ENCODE measurements around the gene SENP7.
A peak's percentile ranks its signal among the peaks of the same experiment; 100 is the strongest.
"Not testable (repeated sequence)": the region's sequence is repeated elsewhere in the genome, so short reads cannot be mapped to it uniquely, and the experiment has no call there.

SENP7 gene

DNA sequence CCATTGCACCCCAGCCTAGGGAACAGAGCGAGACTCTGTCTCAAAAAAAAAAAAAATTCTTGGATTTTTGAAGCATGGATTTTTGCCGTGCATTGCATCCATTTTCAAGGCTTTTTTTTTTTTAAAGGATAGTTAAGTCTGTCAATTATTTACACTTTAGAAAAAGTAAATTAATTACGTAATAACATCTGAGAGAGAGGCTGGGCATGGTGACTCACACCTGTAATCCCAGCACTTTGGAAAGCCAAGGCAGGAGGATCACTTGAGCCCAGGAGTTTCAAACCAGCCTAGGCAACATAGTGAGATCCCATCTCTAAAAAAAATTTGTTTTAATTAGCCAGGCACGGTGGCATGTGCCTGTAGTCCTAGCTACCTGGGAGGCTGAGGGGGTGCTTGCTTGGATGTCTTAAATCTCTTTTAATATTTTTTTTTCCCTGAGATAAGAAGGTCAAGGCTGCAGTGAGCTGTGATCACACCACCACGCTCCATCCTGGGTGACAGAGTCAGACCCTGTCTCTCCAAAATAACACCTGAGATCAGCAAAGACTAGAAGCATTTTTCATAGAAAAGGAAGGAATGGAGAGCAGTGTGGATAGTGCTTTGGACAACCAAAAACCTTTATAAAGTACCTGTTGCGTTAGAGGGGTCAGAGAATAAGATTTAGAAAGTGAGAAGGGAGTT, 6.8 kb upstream of the SENP7 start:
- DNase-seq = no peak

- DNase-seq = peak; percentile 59
These were observed 5.4 kb upstream of the SENP7 start for GRCh38 chr3:101518421-101518871.

- DNase-seq = no peak
These were observed 491 bp upstream of the SENP7 start for GRCh38 chr3:101513419-101513986.

GRCh38 chr3:101512396-101512645, 691 bp downstream of the SENP7 start:
- DNase-seq = no peak

DNA sequence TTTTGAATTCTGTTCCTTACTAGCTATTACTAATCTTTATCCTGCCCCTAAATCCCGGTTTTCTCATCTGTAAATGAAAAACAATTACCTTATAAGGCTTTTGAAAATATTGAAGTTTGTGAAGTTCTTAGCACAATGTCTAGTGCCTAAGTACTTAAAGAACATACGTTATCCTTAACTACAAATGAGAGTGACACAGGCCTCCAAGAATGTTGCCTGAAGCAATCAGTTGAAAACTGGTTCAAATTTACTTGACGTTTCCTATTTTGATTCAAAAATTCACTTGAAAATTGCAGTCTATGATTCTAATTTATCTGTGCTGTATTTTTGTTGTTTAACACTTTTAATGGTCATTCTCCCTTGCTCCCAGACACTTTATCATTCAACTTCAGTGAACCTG, 3.2 kb downstream of the SENP7 start:
- DNase-seq = no peak

GRCh38 chr3:101509281-101509680, 3.7 kb downstream of the SENP7 start:
- DNase-seq = no peak

DNA sequence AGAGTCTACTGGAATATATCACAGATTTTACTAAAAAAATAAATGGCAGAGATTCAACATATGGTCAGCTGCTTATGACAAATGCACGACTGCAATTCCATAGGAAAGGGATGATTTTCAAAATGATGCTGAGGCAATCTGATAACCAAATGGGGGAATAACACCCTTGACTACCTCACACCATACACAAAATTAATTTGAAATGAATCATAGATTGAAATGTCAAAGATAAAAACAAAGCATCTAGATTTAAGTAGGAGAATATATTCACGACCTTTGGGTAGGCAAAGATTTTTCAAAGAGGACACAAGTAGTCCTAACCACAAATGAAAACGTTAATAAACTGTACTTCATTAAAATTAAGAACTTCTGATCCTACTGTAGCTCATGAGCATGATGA, 11.2 kb downstream of the SENP7 start:
- DNase-seq = no peak

DNA sequence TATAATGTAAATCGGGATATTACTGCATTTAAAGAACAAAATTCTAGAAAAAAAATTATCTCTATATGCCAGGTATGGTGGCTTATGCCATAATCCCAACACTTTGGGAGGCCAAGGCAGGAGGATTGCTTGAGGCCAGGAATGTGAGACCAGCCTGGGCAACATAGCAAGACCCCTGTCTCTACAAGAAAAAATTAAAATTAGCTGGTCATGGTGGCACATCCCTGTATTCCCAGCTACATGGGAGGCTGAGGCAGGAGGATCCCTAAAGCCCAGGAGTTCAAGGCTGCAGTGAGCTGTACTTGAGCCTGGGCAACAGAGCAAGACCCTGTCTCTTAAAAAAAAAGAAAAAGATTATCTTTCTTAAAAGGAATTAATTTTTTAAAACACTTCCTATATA, 12.8 kb downstream of the SENP7 start:
- no peak for DNase-seq

DNA sequence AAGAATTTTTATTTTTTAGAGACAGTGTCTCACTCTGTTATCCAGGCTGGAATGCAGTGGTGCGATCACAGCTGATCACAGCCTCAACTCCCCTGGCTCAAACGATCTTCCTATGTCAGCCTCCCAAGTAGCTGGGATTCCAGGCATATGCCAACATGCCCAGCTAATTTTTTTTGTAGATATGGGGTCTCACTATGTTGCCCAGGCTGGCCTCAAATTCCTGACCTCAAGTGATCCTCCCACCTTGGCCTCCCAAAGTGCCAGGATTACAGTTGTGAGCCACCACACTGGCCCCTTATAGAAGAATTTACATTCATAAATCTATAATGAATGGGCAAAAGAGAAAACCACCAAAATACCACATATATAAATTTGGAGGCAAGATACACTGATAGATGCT, 15.2 kb downstream of the SENP7 start:
- DNase-seq = no peak

DNA sequence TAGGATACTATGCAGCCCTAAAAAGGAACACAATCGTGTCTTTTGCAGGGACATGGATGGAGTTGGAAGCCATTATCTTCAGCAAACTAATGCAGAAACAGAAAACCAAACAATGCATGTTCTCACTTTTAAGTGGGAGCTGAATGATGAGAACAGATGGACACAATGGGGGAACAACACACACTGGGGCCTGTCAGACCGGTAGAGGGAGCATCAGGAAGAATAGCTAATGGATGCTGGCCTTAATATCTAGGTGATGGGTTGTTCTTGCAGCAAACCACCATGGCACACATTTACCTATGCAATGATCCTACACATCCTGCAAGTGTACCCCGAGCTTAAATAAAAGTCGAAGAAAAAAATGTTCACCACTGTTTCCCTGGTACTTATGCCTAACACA, 17.5 kb downstream of the SENP7 start:
- DNase-seq = no peak

DNA sequence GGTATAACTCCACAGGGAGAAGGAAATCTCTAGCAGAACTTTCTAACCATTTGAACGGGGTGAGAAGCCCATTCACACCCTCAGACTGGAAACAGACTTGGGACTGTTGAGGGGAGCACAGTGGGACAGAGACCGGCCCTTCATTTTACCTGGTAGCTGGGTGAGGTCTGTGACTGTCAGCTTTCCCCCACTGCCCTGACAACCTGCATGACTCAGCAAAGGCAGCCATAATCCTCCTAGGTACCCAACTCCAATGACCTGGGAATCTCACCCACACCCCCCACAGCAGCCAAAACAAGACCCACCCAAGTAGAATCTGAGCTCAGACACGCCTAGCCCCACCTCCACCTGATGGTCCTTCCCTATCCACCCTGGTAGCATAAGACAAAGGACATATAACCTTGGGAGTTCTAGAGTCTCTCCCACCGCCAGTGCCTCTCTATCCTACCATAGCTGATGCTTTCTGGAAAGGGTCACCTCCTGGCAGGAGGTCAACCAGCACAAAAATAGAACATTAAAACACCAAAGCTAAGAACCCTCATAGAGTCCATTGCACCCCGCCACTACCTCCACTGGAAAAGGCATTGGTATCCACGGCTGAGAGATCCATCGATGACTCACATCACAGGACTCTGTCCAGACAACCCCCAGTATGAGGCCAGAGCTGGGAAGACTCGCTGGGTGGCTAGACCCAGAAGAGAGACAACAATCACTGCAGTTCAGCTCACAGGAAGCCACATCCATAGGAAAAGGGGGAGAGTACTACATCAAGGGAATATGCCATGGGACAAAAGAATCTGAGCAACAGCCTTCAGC, 28.0 kb downstream of the SENP7 start:
- DNase-seq = no peak

DNA sequence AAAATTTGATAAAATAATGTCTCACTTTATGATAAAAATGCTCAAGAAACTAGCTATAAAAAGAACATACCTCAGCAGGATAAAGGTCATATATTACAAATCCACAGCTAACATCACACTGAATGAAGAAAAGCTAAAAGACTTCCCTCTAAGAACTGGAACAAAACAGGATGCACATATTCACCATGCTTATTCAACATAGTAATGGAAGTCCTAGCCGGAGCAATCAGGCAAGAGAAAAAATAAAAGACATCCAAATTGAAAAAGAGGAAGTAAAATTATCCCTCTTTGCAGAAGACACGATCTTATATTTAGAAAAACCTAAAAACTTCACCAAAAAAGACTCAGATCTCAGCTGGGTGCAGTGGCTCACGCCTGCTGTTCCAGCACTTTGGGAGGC, 34.0 kb downstream of the SENP7 start:
- DNase-seq = no peak

DNA sequence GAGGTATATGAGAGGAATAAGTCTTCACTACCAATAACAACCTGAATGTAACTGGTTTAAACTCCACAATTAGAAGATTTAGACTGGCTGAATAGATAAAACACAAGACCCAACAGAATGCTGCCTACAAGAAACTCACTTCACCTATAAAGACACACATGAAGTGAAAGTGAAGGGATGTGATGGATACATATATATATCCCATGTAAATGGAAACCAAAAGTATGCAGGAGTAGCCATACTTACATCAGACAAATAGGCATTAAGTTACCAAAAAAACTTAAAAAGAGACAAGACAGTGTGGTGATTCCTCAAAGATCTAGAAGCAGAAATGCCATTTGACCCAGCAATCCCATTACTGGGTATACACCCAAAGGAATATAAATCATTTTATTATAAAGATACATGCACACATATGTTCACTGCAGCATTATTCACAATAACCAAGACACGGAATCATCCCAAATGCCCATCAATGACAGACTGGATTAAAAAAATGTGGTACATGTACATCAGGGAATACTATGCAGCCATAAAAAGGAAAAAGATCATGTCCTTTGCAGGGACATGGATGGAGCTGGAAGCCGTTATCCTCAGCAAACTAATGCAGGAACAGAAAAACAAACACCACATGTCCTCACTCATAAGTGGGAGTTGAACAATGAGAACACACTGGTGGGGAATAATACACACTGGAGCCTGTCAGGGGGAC, 38.0 kb downstream of the SENP7 start:
- not testable (repeated sequence) for DNase-seq

DNA sequence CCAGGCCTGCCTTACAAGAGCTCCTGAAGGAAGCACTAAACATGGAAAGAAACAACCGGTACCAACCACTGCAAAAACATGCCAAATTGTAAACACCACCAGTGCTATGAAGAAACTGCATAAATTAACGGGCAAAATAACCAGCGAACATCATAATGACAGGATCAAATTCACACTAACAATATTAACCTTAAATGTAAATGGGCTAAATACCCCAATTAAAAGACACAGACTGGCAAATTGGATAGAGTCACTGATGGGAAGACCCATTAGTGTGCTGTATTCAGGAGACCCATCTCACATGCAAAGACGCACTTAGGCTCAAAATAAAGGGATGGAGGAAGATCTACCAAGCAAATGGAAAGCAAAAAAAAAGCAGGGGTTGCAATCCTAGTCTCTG, 44.3 kb downstream of the SENP7 start:
- not testable (repeated sequence) for DNase-seq

- DNase-seq = not testable (repeated sequence)
These were observed 45.7 kb downstream of the SENP7 start for GRCh38 chr3:101467310-101467663.

DNA sequence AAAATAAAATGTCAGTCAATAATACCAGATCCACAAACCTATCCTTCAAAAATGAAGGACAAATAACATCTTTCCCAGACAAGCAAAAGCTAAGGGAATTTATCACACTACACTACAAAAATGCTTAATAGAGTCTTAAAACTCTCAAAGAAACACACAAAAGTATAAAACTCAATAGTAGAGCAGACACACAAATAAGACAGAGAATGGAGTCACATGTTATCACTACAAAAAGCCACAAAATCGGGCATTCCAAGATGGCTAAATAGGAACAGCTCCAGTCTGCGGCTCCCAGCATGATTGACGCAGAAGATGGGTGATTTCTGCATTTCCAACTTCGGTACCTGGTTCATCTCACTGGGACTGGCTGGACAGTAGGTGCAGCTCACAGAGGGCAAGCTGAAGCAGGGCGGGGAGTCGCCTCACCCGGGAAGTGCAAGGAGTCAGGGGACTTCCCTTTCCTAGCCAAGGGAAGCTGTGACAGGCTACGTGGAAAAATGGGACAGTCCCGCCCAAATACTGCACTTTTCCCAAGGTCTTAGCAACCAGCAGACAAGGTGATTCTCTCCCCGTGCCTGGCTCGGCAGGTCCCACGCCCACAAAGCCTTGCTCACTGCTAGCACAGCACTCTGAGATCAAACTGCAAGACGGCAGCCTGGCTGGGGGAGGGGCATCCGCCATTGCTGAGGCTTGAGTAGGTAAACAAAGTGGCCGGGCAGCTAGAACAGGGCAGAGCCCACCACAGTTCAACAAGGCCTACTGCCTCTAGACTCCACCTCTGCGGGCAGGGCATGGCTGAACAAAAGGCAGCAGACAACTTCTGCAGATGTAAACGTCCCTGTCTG, 46.3 kb downstream of the SENP7 start:
- no peak for DNase-seq

GRCh38 chr3:101464235-101464634, 48.8 kb downstream of the SENP7 start:
- DNase-seq = no peak

- DNase-seq = no peak
These were observed 51.6 kb downstream of the SENP7 start for GRCh38 chr3:101461451-101461850.

- no peak for DNase-seq
These were observed 54.6 kb downstream of the SENP7 start for GRCh38 chr3:101458387-101458786.

- DNase-seq = no peak
These were observed 58.4 kb downstream of the SENP7 start for GRCh38 chr3:101454629-101455028.

- no peak for DNase-seq
These were observed 59.1 kb downstream of the SENP7 start for GRCh38 chr3:101453961-101454360.

DNA sequence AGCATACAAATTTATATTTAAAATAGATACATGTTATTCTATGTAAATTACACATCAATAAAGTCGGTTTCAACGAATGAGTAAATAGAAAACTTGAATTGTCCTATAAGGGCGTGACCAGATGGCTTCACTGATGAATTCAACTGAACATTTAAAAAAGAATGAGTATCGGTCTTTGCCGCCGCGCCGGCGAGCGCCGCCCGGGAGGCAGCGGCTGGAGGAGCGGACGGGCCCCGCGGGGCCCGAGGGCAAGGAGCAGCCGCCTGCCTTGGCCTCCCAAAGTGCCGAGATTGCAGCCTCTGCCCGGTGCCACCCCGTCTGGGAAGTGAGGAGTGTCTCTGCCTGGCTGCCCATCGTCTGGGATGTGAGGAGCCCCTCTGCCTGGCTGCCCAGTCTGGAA, 74.4 kb downstream of the SENP7 start:
- DNase-seq = not testable (repeated sequence)

GRCh38 chr3:101433652-101434051, 79.4 kb downstream of the SENP7 start:
- no peak for DNase-seq

Data from stimulated activated CD4-positive, alpha-beta T cell treated with anti-CD3 and anti-CD28 coated beads, Interleukin-4, amount 100 ng/mL, for 24 hours (primary cell).